Measurements from ENCODE around the gene ID3. TPM values are rescaled to one million over a fixed set of nuclear protein-coding genes. Genes with fewer than 3 reads are reported as not detected.
A peak's percentile ranks its signal among the peaks of the same experiment; 100 is the strongest.

The ID3 gene
- total and polyA plus RNA-seq, 2 of the 8 experiments (the other 6 are each of a cell fraction or from before 2014, with no cell fraction given), result 240 to 304 TPM

DNA sequence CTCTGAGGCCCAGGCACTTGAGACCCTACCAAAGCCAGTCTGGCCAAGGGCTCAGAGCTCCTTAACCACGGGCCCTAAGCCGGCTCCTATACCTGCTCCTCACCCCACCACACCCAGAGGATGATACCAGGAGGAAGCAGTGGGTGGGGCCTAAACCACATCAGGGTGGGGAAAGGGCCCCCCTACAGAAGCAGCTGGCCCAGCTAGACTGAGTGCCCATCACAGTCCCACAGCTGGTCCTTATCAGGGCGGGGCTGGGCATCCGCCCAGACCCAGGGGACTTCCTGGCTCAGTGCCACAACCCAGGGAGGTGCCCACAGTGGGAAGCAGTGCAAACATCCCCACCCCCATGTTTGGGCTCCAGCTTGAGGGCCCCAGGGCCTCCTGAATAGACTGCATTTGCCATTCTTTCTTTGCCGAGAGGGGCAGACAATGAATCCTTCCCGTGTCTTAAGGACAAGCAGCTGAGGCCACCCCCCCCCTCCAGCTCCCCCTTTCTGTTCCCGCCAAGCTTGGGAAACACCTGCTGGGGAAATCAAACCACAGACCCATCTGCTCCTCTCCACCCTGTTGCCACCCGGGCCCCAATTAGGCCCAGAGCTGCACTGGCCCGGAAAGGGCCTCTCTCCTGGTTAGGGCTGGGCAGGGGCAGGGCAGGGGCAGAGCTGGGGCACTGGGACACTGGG is 34.4 kb downstream of the ID3 start:
- peaks cover 0 to 2% (median 0%) of the 10 kb centered on the region in 4 experiments; a peak in 2 of 8 replicates for H3K36me3 ChIP-seq (ENCODE audit: control insufficient read depth in 2 of 4, insufficient read depth in 4 of 4, low read length in 3 of 4)
- H3K79me1 ChIP-seq (ENCODE audit: low read depth, low read length), result peaks cover 5% of the 10 kb centered on the region
- no peak overlapping the region for H3K4ac ChIP-seq (replicated peaks; ENCODE audit: insufficient read length, low read depth, low read length)
- DNase-seq (ENCODE audit: low read depth in 1 of 2, low spot score in 2 of 2) (no peak), FAIRE-seq (no peak)
- TF ChIP-seq KDM5A (IDR thresholded peaks at IDR 0.05; ENCODE audit: low read length) (no peak), SRF (IDR thresholded peaks at IDR 0.05; ENCODE audit: low read depth, low read length) (no peak), EP300 (IDR thresholded peaks at IDR 0.05; ENCODE audit: borderline replicate concordance in 1 of 2, low read depth in 2 of 2, low read length in 2 of 2) (no peak), CBX5 (IDR thresholded peaks at IDR 0.05; ENCODE audit: low read depth, low read length) (no peak), BCL11A (IDR thresholded peaks at IDR 0.05; ENCODE audit: low read depth in 2 of 2, low read length in 2 of 2) (no peak), KDM4A (IDR thresholded peaks at IDR 0.05; ENCODE audit: low read depth, low read length, severe bottlenecking) (no peak), CHD1 (IDR thresholded peaks at IDR 0.05; ENCODE audit: low read depth, low read length) (no peak), NRF1 (IDR thresholded peaks at IDR 0.05; ENCODE audit: low read depth, low read length) (no peak), RBBP5 (IDR thresholded peaks at IDR 0.05; ENCODE audit: borderline replicate concordance, low read depth, low read length) (no peak)
- TF ChIP-seq, protein P1, sequence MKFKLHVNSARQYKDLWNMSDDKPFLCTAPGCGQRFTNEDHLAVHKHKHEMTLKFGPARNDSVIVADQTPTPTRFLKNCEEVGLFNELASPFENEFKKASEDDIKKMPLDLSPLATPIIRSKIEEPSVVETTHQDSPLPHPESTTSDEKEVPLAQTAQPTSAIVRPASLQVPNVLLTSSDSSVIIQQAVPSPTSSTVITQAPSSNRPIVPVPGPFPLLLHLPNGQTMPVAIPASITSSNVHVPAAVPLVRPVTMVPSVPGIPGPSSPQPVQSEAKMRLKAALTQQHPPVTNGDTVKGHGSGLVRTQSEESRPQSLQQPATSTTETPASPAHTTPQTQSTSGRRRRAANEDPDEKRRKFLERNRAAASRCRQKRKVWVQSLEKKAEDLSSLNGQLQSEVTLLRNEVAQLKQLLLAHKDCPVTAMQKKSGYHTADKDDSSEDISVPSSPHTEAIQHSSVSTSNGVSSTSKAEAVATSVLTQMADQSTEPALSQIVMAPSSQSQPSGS (IDR thresholded peaks at IDR 0.05; ENCODE audit: low read length), result no peak
- WGBS, 2 experiments (ENCODE audit: extremely low coverage in 1 of 2, insufficient coverage in 1 of 2, insufficient read length in 1 of 2, insufficient replicate concordance in 2 of 2, low coverage in 1 of 2, low lambda C conversion rate in 2 of 2, missing lambda C conversion rate in 1 of 2), result 66% methylated on average over 9 of the region's 9 CpGs; no CpG with 5 or more reads in 1 of the 2 experiments
- no peak overlapping the region for H3K27ac ChIP-seq (ENCODE audit: low read depth, low read length)
- POLR2A ChIA-PET (ENCODE audit: partially characterized antibody), result interaction anchor here (1.0 to 1.4 kb wide), 4 partner anchors 9 to 50 kb away, joined by 3 to 6 read pairs (median 5); no protein-coding TSS in a partner anchor
- H3K4me1 ChIP-seq (replicated peaks in 1 of 4; ENCODE audit: control insufficient read depth in 3 of 4, insufficient read depth in 4 of 4, low read length in 3 of 4), result peaks cover 6 to 17% (median 9%) of the 10 kb centered on the region in 4 experiments
- no peaks in the 10 kb centered on the region for H3K9me3 ChIP-seq (ENCODE audit: insufficient read depth in 2 of 2, low read depth in 1 of 2, low read length in 1 of 2)
- H3K4me3 ChIP-seq (ENCODE audit: extremely low read depth in 1 of 4, insufficient read depth in 2 of 4, low read depth in 3 of 4, low read length in 4 of 4), result no peak overlapping the region
- CTCF ChIA-PET (ENCODE audit: partially characterized antibody), result interaction anchor here (0.5 to 16.2 kb wide), 17 partner anchors 9 to 436 kb away, joined by 3 to 230 read pairs (median 5); partner anchors contain the start of gene RPL11
- H3K18ac ChIP-seq (ENCODE audit: extremely low read depth, low read length), result no peak overlapping the region
- no peak overlapping the region for H4K8ac ChIP-seq (ENCODE audit: extremely low read depth, insufficient read depth, low read length)
- no peak overlapping the region for H3K14ac ChIP-seq (ENCODE audit: insufficient read length)
- no peak overlapping the region for H2BK20ac ChIP-seq (ENCODE audit: low read length)
- no peak overlapping the region for H4K5ac ChIP-seq (ENCODE audit: insufficient read length, low read depth, low read length)
- no peaks in the 10 kb centered on the region; a peak in 1 of 4 replicates for H3K79me2 ChIP-seq (ENCODE audit: control insufficient read depth in 1 of 2, insufficient read depth in 2 of 2, low read length in 2 of 2)
- no peak overlapping the region for H2BK120ac ChIP-seq (replicated peaks; ENCODE audit: low read depth, low read length)
- H2AFZ ChIP-seq (ENCODE audit: low read length), result no peak overlapping the region
- H4K20me1 ChIP-seq (replicated peaks in 1 of 2; ENCODE audit: control insufficient read depth in 1 of 2, insufficient read depth in 2 of 2, low read length in 2 of 2), result peaks cover 3 to 7% of the 10 kb centered on the region in 2 experiments
- H3K23me2 ChIP-seq (ENCODE audit: low read depth, low read length), result no peaks in the 10 kb centered on the region
- H3K4me2 ChIP-seq (ENCODE audit: insufficient read depth in 1 of 2, low read depth in 2 of 2, low read length in 2 of 2), result peak overlapping the region; percentile 20; a peak in 1 of 4 replicates
- peaks cover 1 to 9% (median 5%) of the 10 kb centered on the region in 4 experiments; a peak in 6 of 7 replicates for H3K27me3 ChIP-seq (replicated peaks in 1 of 4; ENCODE audit: control insufficient read depth in 3 of 4, extremely low read depth in 1 of 4, insufficient read depth in 3 of 4, low read length in 3 of 4)
- H4K91ac ChIP-seq (replicated peaks; ENCODE audit: insufficient read length, low read length), result no peak overlapping the region
- H3K9ac ChIP-seq (replicated peaks in 1 of 4; ENCODE audit: extremely low read depth in 1 of 4, low read depth in 3 of 4, low read length in 3 of 4), result no peak overlapping the region
- H2AK5ac ChIP-seq (ENCODE audit: low read depth, low read length), result no peak overlapping the region
- no peak overlapping the region for H3K23ac ChIP-seq (ENCODE audit: insufficient read length)
- no peak overlapping the region for H3K56ac ChIP-seq (replicated peaks; ENCODE audit: insufficient read length, low read depth, low read length)
- H2BK5ac ChIP-seq (ENCODE audit: low read depth, low read length), result no peak overlapping the region
- no peak overlapping the region for H2BK12ac ChIP-seq (ENCODE audit: low read depth, low read length)
- no peak overlapping the region for H2BK15ac ChIP-seq (ENCODE audit: low read length)

All from H1 (cell line).